Keratinocyte (primary cell): ENCODE measurements around the gene DNAH10.

ENCODE experiments used
- EZH2 ChIP-seq: IDR thresholded peaks from one replicate; pipeline ENCODE4 v1.6.1; 2012; ENCODE audit warnings: inconsistent platforms, mild to moderate bottlenecking, low read length, moderate library complexity
- TF ChIP-seq, protein P1 (sequence below), 3 experiments: IDR thresholded peaks in 1 of 3; conservative IDR thresholded peaks in 1 of 3; optimal IDR thresholded peaks in 1 of 3; 2 replicates in 2 of 3; 3 replicates in 1 of 3; pipeline versions ENCODE3 to v1.5.1; 2011; ENCODE audit warnings: low read length in 3 of 3, mild to moderate bottlenecking in 3 of 3, moderate library complexity in 2 of 3, control low read depth in 1 of 3, inconsistent platforms in 1 of 3; ENCODE audit not compliant: insufficient read depth in 2 of 3; ENCODE audit errors: extremely low read depth in 1 of 3

DNA sequence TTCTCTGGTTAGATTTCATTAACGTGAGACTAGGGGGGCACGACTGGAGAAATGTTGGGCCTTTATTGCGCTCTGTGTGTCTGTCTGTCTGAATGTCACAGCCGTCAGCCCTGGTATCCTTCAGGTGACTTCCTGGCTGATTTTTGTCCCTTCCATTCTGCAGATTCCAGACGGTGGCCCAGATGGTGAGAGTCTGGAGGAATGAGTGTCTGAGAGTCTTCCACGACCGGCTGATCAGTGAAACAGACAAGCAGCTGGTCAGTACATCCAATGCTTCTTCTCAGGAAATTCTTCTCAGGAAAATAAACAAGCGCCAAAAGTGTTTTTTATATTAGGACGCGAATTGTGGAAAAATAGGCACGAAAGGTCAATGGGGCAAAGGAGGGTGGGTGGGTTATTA is 117.0 kb downstream of the DNAH10 start:
- TF ChIP-seq, protein P1, sequence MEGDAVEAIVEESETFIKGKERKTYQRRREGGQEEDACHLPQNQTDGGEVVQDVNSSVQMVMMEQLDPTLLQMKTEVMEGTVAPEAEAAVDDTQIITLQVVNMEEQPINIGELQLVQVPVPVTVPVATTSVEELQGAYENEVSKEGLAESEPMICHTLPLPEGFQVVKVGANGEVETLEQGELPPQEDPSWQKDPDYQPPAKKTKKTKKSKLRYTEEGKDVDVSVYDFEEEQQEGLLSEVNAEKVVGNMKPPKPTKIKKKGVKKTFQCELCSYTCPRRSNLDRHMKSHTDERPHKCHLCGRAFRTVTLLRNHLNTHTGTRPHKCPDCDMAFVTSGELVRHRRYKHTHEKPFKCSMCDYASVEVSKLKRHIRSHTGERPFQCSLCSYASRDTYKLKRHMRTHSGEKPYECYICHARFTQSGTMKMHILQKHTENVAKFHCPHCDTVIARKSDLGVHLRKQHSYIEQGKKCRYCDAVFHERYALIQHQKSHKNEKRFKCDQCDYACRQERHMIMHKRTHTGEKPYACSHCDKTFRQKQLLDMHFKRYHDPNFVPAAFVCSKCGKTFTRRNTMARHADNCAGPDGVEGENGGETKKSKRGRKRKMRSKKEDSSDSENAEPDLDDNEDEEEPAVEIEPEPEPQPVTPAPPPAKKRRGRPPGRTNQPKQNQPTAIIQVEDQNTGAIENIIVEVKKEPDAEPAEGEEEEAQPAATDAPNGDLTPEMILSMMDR (optimal IDR thresholded peaks at IDR 0.05 in 1 of 3, IDR thresholded peaks at IDR 0.05 in 1 of 3, conservative IDR thresholded peaks at IDR 0.05 in 1 of 3; ENCODE audit: extremely low read depth in 1 of 3, insufficient read depth in 2 of 3, low read length in 3 of 3) = no peak
- TF ChIP-seq EZH2 = no peak
